Common myeloid progenitor, CD34-positive (primary cell): ENCODE results near the gene LDB2.
"Not testable (repeated sequence)": the region's sequence is repeated elsewhere in the genome, so short reads cannot be mapped to it uniquely, and the experiment has no call there.

Experiments used
- CTCF ChIA-PET: fragments of 350-600 bp; sonication (Branson Sonifier 250); formaldehyde crosslinking; loops from one replicate; lab custom pipeline; 2021; ENCODE audit warnings: antibody characterized with exemption; lab: Charles Lee
- POLR2A ChIA-PET: fragments of 350-600 bp; sonication (Branson Sonifier 250); formaldehyde crosslinking; loops from one replicate; lab custom pipeline; 2021; ENCODE audit warnings: antibody characterized with exemption; lab: Charles Lee
- DNase-seq, 3 donors: peaks; one replicate each; pipeline versions ENCODE4 v3.0.0 to v3.0.0-alpha.2; 2013
- H3K27ac ChIP-seq, 2 experiments: 1 replicate in 1 of 2; 2 replicates in 1 of 2; pipeline ENCODE4 v1.7.0; 2013; ENCODE audit warnings: inconsistent platforms in 2 of 2, low read length in 2 of 2, mild to moderate bottlenecking in 2 of 2, low read depth in 1 of 2, moderate library complexity in 1 of 2; ENCODE audit not compliant: severe bottlenecking in 2 of 2, insufficient read depth in 1 of 2, poor library complexity in 1 of 2
- H3K27me3 ChIP-seq, 5 experiments: replicated peaks in 2 of 5; 1 replicate in 3 of 5; 2 replicates in 2 of 5; pipeline versions ENCODE4 v1.6.1 to v1.7.0; 2013; ENCODE audit warnings: low read length in 4 of 5, mild to moderate bottlenecking in 2 of 5, moderate library complexity in 2 of 5, inconsistent platforms in 1 of 5; ENCODE audit not compliant: insufficient read depth in 5 of 5, control insufficient read depth in 4 of 5
- H3K36me3 ChIP-seq, 4 experiments: 1 replicate in 2 of 4; 2 replicates in 2 of 4; pipeline versions ENCODE4 v1.6.1 to v1.7.0; 2013; ENCODE audit warnings: low read length in 3 of 4, control low read depth in 1 of 4, mild to moderate bottlenecking in 1 of 4; ENCODE audit not compliant: control insufficient read depth in 4 of 4, insufficient read depth in 4 of 4
- H3K4me1 ChIP-seq, 4 experiments: 1 replicate in 3 of 4; 2 replicates in 1 of 4; pipeline versions ENCODE4 v1.6.1 to v1.7.1; 2013; ENCODE audit warnings: low read length in 3 of 4, mild to moderate bottlenecking in 3 of 4, control low read depth in 1 of 4, inconsistent platforms in 1 of 4, moderate library complexity in 1 of 4; ENCODE audit not compliant: control insufficient read depth in 4 of 4, insufficient read depth in 4 of 4; ENCODE audit errors: control extremely low read depth in 1 of 4
- H3K4me3 ChIP-seq, 7 experiments: 1 replicate in 4 of 7; 2 replicates in 3 of 7; pipeline versions ENCODE4 v1.5.1 to v1.7.0; 2013; ENCODE audit warnings: mild to moderate bottlenecking in 7 of 7, low read length in 6 of 7, moderate library complexity in 6 of 7, inconsistent platforms in 2 of 7, low read depth in 2 of 7, control low read depth in 1 of 7; ENCODE audit not compliant: insufficient read depth in 4 of 7, control insufficient read depth in 1 of 7; ENCODE audit errors: extremely low read depth in 1 of 7
- H3K9me3 ChIP-seq, 5 experiments: 1 replicate in 4 of 5; 2 replicates in 1 of 5; pipeline versions ENCODE4 v1.6.1 to v1.7.1; 2013; ENCODE audit warnings: low read length in 4 of 5, mild to moderate bottlenecking in 2 of 5, inconsistent platforms in 1 of 5, low read depth in 1 of 5, moderate library complexity in 1 of 5; ENCODE audit not compliant: control insufficient read depth in 4 of 5, insufficient read depth in 2 of 5; ENCODE audit errors: control extremely low read depth in 1 of 5
- WGBS: methylation state at CpG from one replicate; pipeline ENCODE4 v1.1.5; 2013; ENCODE audit not compliant: insufficient coverage; 5-methylcytosine and 5-hydroxymethylcytosine counted together

Gene LDB2

GRCh38 chr4:16646459-16646858 lies 252.0 kb downstream of the LDB2 start:
- Histone ChIP-seq H3K4me3 (no peak overlapping the region), H3K27me3 (no peaks in the 10 kb centered on the region), H3K4me1 (peaks cover 0 to 4% (median 0%) of the 10 kb centered on the region in 4 experiments), H3K27ac (no peak overlapping the region), H3K36me3 (no peaks in the 10 kb centered on the region), H3K9me3 (no peaks in the 10 kb centered on the region)
- no peak for DNase-seq
- POLR2A ChIA-PET = no interaction called here
- CTCF ChIA-PET = no interaction called here
- WGBS = 100% methylated on average over 3 of the region's 4 CpGs

GRCh38 chr4:16643893-16644292 lies 254.6 kb downstream of the LDB2 start:
- H3K4me1 ChIP-seq = peaks cover 0 to 4% (median 0%) of the 10 kb centered on the region in 4 experiments
- H3K36me3 ChIP-seq = no peaks in the 10 kb centered on the region
- no peak overlapping the region for H3K4me3 ChIP-seq
- H3K27ac ChIP-seq = no peak overlapping the region
- DNase-seq = no peak
- no peaks in the 10 kb centered on the region for H3K27me3 ChIP-seq
- POLR2A ChIA-PET = no interaction called here
- CTCF ChIA-PET = no interaction called here
- WGBS = 100% methylated on average over 1 of the region's 2 CpGs
- H3K9me3 ChIP-seq = no peaks in the 10 kb centered on the region

- DNase-seq = no peak
- no peaks in the 10 kb centered on the region for H3K9me3 ChIP-seq
- no peak overlapping the region for H3K27ac ChIP-seq
- no peaks in the 10 kb centered on the region for H3K36me3 ChIP-seq
- ChIA-PET POLR2A (no interaction called here), CTCF (no interaction called here)
- H3K4me3 ChIP-seq = no peak overlapping the region
- H3K4me1 ChIP-seq = peaks cover 0 to 4% (median 0%) of the 10 kb centered on the region in 4 experiments
- peaks cover 0 to 3% (median 0%) of the 10 kb centered on the region in 5 experiments for H3K27me3 ChIP-seq
- 100% methylated on average over 2 of the region's 5 CpGs for WGBS
Observed at GRCh38 chr4:16642897-16643296, 255.5 kb downstream of the LDB2 start.

GRCh38 chr4:16641971-16642370 lies 256.5 kb downstream of the LDB2 start:
- CTCF ChIA-PET = no interaction called here

GRCh38 chr4:16636912-16637630 lies 261.4 kb downstream of the LDB2 start:
- DNase-seq = no peak
- Histone ChIP-seq H3K27me3 (peaks cover 0 to 3% (median 0%) of the 10 kb centered on the region in 5 experiments), H3K27ac (no peak overlapping the region), H3K9me3 (peaks cover 0 to 3% (median 0%) of the 10 kb centered on the region in 5 experiments), H3K4me1 (no peaks in the 10 kb centered on the region), H3K36me3 (no peaks in the 10 kb centered on the region), H3K4me3 (no peak overlapping the region)
- 80% methylated on average over 1 of the region's 4 CpGs for WGBS
- ChIA-PET POLR2A (no interaction called here), CTCF (no interaction called here)

More at GRCh38 chr4:16641971-16642370, 256.5 kb downstream of the LDB2 start:
- POLR2A ChIA-PET = no interaction called here
- no peak for DNase-seq
- Histone ChIP-seq H3K9me3 (no peaks in the 10 kb centered on the region), H3K27me3 (peaks cover 0 to 3% (median 0%) of the 10 kb centered on the region in 5 experiments), H3K4me1 (peaks cover 0 to 4% (median 0%) of the 10 kb centered on the region in 4 experiments), H3K4me3 (no peak overlapping the region), H3K27ac (no peak overlapping the region), H3K36me3 (no peaks in the 10 kb centered on the region)
- no CpG with 5 or more reads among the region's 1 CpG for WGBS

- ChIA-PET CTCF (no interaction called here), POLR2A (no interaction called here)
- no peaks in the 10 kb centered on the region for H3K36me3 ChIP-seq
- peaks cover 0 to 3% (median 0%) of the 10 kb centered on the region in 5 experiments for H3K9me3 ChIP-seq
- H3K27me3 ChIP-seq = peaks cover 0 to 3% (median 0%) of the 10 kb centered on the region in 5 experiments
- no peaks in the 10 kb centered on the region for H3K4me1 ChIP-seq
- DNase-seq = no peak
- no CpG with 5 or more reads among the region's 2 CpGs for whole genome bisulfite sequencing
- H3K27ac ChIP-seq = no peak overlapping the region
- no peak overlapping the region for H3K4me3 ChIP-seq
Observed at GRCh38 chr4:16636304-16636703, 262.1 kb downstream of the LDB2 start.

- H3K27ac ChIP-seq, DNase-seq, H3K9me3 ChIP-seq, H3K36me3 ChIP-seq, POLR2A ChIA-PET, H3K4me3 ChIP-seq, H3K27me3 ChIP-seq, H3K4me1 ChIP-seq, CTCF ChIA-PET: not testable (repeated sequence)
- WGBS = 100% methylated on average over 1 of the region's 2 CpGs
Observed at GRCh38 chr4:16629274-16629673, 269.2 kb downstream of the LDB2 start.
